GM18499 (cell line): ENCODE measurements around the gene PRR36.

Experiments
- ATAC-seq: cut with Tn5 transposase; IDR thresholded peaks from one replicate; pipeline ENCODE4 v1.9.1; 2021; ENCODE audit warnings: moderate number of reproducible peaks; ENCODE audit not compliant: insufficient read depth, unreplicated experiment

PRR36 gene

DNA sequence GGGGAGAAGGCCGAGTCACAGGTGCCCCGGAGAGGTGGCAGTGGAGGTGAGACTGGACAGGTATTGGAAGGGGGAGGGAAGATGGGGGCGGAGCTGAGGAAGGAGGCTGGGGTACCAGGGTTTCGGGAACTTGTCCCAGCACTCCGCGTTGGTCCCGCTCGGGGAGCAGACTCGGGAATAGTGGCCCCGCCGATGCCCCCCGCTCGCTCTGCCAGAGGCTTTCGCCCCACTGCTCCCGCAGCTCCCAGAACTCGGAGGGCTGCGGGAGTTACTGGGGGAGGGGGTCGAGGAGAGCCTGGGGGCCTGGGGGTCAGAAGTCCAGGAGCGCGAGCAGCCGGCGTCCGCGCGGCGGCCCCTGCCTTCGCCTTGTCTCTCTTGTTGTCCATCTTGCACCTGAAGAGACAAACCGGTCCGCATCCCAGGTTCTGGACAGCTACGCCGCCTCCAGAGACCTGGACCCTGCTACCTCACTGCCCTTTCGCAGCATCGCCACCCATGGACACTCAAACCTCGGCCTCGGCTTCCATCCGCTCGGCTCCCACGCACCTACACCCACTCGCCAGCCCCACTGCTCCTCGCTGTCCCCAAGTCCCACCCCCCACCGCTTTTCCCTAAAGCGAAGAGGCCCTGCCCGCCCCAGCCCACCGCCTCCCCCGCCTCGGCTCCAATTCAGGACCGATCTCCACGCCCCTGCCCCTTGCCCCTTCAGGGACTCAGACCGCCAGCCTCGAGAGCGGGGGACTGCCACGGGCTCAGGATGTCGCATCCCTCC lies 700 bp downstream of the PRR36 start:
- ATAC-seq, result no peak

DNA sequence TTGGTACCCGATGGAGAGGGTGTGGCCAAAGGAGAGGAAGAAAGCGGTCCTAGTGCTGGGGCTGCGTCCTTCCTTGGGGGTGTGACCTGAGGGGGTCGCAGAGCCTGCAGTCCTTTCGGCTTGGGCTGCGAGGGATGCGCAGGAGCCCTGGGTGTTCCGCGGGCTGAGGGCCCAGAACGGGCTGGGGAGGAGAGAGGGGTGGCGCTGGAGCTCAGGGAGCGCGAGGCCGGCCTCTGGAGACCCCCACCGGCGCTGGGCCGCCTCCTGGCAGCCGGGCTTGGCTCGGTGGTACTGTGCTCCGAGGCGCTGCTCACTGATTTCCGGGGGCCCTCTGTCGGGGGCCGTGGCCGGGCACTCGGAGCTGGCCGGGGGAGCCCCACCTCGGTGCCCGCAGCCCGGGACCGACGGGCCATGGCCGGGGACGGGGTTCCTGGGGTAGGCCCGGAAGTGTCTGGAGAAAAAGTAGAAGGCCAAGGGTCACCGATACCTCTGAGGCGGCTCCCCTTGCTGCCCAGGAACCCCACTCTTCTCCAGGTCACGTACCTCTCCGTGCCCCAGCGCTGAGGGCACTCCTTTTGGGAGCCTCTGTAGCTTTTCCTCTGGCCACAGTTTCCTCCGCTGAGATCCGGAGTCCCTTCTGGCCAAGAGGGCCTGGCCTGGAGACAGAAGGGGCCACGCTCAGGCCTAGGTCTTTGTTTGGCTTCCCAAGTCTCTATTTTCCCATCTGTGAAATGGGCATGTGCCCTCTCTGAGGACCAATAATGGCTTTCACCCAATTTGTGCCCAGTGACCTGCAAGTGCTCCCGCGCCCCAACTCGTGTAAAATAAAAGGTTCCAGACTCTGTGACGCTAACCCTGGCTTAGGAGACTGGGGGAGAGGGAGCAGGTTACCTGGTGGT lies 1.6 kb downstream of the PRR36 start:
- ATAC-seq, result no peak

- ATAC-seq, result no peak
Measured at GRCh38 chr19:7871437-7872305, 2.5 kb downstream of the PRR36 start.

GRCh38 chr19:7870571-7871436 lies 3.4 kb downstream of the PRR36 start:
- no peak for ATAC-seq

GRCh38 chr19:7869910-7870511 lies 4.2 kb downstream of the PRR36 start:
- ATAC-seq, result no peak

DNA sequence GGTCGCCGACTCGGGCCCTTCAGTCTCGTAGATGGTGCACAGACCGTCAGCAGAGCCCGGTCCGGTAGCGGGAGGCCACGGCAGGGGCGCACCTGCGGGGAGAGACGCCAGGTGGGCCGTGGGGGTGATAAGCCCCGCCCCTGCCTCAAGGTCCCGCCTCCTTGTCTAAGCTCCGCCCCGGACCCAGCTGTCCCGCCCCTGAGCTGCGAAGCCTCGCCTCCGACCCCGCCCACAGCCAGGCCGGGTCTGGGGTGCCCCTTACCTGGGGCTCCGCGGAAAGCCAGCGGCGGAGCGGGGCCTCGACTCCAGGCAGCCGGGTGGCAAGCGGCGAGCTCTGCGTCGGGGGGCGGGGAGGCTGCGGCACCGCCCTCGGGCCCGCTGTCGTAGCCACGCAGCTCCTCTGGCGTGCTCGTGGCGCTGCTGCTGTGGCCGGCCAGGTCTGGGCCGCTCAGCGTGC lies 4.7 kb downstream of the PRR36 start:
- ATAC-seq, result no peak

DNA sequence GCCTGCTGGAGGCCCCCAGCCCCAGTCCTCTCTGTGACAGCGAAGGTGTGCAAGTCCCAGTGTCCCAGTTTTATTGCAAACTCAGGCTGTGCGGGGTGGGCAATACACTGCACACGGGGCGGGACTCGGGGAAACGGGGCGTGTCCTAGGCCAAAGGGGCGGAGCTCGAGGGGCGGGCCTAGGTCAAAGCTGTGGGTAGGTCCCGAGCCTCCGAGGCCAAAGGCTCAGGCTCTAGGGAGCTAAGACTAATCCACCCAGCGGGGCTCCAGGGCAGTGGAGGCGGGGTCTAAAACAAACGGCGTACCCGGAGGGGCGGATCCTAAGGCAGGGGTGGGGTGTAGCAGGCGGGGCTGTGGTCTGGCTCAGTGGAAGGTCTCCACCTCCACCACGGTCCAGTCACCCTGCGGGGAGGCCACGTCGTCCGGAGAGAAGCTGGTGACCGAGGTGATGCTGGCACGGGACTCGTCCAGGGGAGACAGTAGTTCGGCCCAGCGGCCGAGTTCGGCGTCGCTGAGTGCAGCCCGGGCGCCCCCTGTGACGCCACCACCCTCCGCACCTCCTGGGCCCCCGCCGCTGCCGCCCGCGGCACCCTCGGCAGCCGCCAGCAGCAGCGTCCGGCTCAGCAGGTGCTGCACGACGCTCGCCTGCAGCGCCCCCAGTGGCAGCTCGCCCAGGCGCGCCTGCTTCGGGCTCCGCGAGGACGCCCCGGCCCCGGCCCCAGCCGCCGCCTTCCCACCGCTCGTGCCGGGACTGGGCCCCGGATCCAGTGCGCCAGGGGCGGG lies 5.3 kb downstream of the PRR36 start:
- no peak for ATAC-seq

DNA sequence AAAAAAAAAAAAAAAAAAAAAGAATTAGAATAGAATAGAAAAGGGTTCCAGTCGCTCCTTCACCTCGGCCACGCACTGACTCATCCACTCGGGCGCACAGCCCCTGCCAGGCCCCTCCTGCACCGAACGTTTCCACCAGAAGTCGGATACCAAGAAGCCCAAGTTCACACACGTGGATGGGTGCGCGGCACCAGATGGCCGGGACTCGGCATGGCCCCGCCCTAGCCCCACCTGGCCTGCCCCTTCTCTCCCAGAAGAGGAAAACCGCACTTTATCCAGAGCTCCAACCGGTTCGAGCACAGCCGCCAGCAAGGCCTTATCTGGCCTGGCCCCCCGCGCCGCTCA lies 5.9 kb downstream of the PRR36 start:
- no peak for ATAC-seq

- no peak for ATAC-seq
Measured at GRCh38 chr19:7867092-7867844, 6.9 kb downstream of the PRR36 start.

DNA sequence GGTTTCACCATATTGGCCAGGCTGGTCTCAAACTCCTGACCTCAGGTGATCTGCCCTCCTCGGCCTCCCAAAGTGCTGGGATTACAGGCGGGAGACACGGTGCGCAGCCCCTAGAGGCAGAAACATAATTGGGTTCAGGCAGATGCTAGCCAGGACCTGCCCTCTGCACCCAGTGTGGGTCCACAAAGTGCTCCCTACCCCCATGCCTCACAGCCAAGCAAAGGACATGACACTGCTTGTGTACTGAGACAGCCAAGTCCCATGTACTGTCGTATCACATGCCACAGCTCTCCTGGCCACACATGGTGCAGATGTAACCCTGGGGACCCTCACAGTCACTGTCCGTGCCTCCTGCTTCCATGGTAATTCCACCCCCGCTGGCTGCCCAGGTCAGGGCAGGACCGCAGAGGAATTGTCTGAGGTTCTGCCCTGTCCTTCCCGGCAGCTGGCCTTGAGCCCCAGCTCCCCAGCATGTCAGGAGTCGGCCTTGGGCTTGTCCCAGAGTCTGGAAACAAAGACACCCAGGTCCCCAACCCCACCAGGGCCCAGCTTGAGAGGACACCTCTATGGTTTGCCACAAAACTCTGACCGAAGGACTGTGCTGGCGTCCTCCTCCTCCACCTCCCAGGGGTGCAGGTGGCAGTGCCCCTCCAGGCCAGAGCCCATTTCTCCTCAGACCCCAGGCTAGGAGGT lies 7.6 kb downstream of the PRR36 start:
- ATAC-seq, result no peak

- ATAC-seq, result no peak
Measured at GRCh38 chr19:7865262-7865911, 8.8 kb downstream of the PRR36 start.

GRCh38 chr19:7864690-7865074 lies 9.5 kb downstream of the PRR36 start:
- ATAC-seq, result no peak

GRCh38 chr19:7863971-7864689 lies 10.1 kb downstream of the PRR36 start:
- ATAC-seq, result no peak

DNA sequence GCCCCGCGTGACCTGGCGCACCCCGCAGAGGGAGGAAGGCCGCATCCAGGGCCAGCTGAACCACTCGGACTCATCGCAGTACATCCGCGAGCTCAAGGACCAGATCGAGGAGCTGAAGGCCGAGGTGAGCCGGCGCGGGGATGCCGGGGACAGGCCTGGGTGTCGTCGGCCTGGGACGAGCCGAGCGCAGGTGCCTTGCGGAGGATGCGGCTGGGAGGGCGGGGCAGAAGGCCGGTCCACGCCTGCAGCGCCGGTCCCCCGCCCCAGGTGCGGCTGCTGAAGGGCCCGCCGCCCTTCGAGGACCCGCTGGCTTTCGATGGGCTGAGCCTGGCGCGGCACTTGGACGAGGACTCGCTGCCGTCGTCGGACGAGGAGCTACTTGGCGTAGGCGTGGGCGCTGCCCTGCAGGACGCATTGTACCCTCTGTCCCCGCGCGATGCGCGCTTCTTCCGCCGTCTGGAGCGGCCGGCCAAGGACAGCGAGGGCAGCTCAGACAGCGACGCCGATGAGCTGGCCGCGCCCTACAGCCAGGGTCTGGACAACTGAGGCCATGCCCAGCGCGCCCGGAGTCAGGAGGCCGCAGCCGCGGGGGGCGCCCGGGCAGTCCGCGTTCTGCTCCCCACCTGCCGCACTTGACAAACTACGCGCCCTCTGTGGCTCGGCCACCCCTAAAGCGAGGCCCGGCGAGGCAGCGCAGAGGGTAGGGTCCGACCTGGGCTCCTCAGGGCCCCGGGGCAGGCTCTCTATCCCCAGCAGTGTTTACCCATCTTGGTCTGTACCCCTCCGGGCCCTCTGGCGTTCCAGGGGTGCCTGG lies 10.8 kb downstream of the PRR36 start:
- ATAC-seq, result no peak

DNA sequence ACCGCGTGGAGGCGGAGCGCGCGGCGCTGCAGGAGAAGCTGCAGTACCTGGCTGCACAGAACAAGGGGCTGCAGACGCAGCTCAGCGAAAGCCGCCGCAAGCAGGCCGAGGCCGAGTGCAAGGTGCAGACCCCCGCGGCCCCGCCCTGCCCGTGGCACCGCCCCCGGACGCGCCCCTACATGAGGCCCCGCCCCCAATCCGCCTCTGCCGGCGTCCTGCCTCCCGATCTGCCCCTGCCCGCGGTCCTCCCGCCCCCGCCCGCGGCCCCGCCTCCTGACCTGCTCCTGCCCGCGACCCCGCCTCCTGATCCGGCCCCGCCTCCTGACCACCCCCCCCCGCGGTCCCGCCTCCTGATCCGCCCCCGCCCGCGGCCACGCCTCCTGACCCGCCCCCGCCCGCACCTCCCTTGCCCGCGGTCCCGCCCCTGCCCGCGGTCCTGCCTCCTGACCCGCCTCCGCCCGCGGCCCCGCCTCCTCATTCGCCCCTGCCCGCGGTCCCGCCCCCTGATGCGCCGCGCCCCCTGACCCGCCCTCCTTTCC lies 11.7 kb downstream of the PRR36 start:
- no peak for ATAC-seq
